ENCODE results near the gene FAM98C. TPM values are rescaled to one million over a fixed set of nuclear protein-coding genes. Genes with fewer than 3 reads are reported as not detected.

FAM98C gene
- total RNA-seq, 6 donors from 2014 or later, result 16.0 to 75.4 (median 24.2) TPM

Other genes starting within 250 kb of the FAM98C start
- under 1 TPM in 2 of 6 donors, not detected in 4; 0.40 to 0.46 TPM for gene DPF1, start 178.9 kb upstream of the FAM98C start, total RNA-seq
- gene PPP1R14A, start 146.7 kb upstream of the FAM98C start, total RNA-seq, result 100 to 1,000 TPM in 3 of 6 donors, 10 to 100 TPM in 3; 71.2 to 236 (median 96.2) TPM
- 100 to 1,000 TPM; 192 to 583 (median 317) TPM for gene SPINT2, start 138.5 kb upstream of the FAM98C start, total RNA-seq
- gene C19orf33, start 98.8 kb upstream of the FAM98C start, total RNA-seq, result 100 to 1,000 TPM in 4 of 6 donors, 10 to 100 TPM in 2; 65.0 to 251 (median 144) TPM
- gene YIF1B, start 87.1 kb upstream of the FAM98C start, total RNA-seq, result 10 to 100 TPM; 15.3 to 45.8 (median 29.8) TPM
- 10 to 100 TPM in 4 of 6 donors, 1 to 10 TPM in 2; 6.8 to 22.0 (median 12.0) TPM for gene KCNK6, start 83.2 kb upstream of the FAM98C start, total RNA-seq
- 10 to 100 TPM in 3 of 6 donors, 1 to 10 TPM in 3; 4.4 to 48.2 (median 10.5) TPM for gene CATSPERG, start 67.3 kb upstream of the FAM98C start, total RNA-seq
- gene PSMD8, start 28.5 kb upstream of the FAM98C start, total RNA-seq, result 100 to 1,000 TPM in 4 of 6 donors, 10 to 100 TPM in 2; 66.0 to 213 (median 121) TPM
- gene GGN, start 15.1 kb upstream of the FAM98C start, total RNA-seq, result 1 to 10 TPM in 3 of 6 donors, under 1 TPM in 3; 0.44 to 8.4 (median 0.95) TPM
- gene SPRED3, start 14.4 kb upstream of the FAM98C start, total RNA-seq, result 1 to 10 TPM in 3 of 6 donors, under 1 TPM in 3; 0.11 to 2.1 (median 0.85) TPM
- gene RASGRP4, start 23.1 kb downstream of the FAM98C start, total RNA-seq, result 10 to 100 TPM in 4 of 6 donors, 1 to 10 TPM in 2; 4.4 to 17.5 (median 12.6) TPM
- 10 to 100 TPM in 1 of 6 donors, 1 to 10 TPM in 5; 1.1 to 22.0 (median 5.5) TPM for gene RYR1, start 30.6 kb downstream of the FAM98C start, total RNA-seq
- gene MAP4K1, start 214.9 kb downstream of the FAM98C start, total RNA-seq, result 10 to 100 TPM in 3 of 6 donors, 1 to 10 TPM in 3; 6.2 to 28.3 (median 9.9) TPM
- 100 to 1,000 TPM; 142 to 404 (median 242) TPM for gene EIF3K, start 216.1 kb downstream of the FAM98C start, total RNA-seq
- gene ACTN4, start 244.6 kb downstream of the FAM98C start, total RNA-seq, result 100 to 1,000 TPM; 162 to 636 (median 512) TPM

Measured in upper lobe of left lung (tissue), 6 donors.